Activated CD8-positive, alpha-beta memory T cell treated with anti-CD3 and anti-CD28 coated beads, Interleukin-2, amount 50 U/mL, for 48 hours (primary cell): ENCODE measurements around the gene NADK2.
"Not testable (repeated sequence)": the region's sequence is repeated elsewhere in the genome, so short reads cannot be mapped to it uniquely, and the experiment has no call there.

Experiments
- DNase-seq: peaks from one replicate; pipeline ENCODE4 v3.0.0-alpha.2; 2020

NADK2 gene, protein sequence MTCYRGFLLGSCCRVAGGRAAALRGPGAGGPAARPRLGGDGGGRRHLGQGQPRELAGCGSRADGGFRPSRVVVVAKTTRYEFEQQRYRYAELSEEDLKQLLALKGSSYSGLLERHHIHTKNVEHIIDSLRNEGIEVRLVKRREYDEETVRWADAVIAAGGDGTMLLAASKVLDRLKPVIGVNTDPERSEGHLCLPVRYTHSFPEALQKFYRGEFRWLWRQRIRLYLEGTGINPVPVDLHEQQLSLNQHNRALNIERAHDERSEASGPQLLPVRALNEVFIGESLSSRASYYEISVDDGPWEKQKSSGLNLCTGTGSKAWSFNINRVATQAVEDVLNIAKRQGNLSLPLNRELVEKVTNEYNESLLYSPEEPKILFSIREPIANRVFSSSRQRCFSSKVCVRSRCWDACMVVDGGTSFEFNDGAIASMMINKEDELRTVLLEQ

DNA sequence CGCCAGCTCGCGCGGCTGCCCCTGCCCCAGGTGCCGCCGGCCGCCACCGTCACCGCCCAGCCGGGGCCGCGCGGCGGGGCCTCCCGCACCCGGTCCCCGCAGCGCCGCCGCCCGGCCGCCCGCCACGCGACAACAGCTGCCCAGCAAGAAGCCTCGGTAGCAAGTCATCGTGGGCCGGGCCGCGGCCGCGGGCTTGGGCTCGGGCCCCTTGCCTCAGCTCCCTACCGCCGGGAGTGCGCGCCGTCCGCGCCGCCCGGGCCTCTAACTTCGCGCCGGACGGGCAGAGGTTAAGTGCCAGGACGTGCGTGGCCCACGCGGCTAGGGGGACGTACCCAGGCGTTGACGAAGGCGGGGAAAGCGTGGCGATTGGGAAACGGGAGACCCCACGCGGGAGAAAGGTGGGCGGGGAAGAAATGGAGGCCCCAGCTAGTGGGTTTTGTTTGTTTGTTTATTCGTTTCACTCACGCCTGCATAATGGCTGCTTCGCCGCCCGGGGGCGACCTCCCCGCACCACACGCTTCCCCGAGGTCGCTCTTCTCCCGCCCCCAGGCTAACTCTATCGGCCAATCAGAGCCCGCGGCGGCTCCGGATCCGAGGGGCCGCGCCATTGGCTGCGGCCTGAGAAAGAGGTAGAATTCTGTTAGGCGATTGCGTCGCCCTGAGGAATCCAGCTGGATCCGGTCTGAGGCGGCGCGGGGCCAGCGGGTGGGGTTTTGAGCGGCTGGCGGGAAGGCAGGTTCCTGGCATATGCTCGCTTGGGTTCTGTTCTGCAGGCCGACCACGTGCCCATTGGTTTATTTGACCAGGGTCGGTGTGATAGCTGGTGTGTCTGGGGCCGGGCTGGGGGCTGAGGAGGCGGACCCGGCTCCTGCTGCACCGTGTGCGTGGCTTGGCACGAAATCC, at the start of gene NADK2:
Gene NADK2, minus strand, starts transcription at position 295 of the 903 bp plus-strand sequence. Its CDS starts 127 bp downstream, at position 168.
- peak; percentile 92 for DNase-seq

GRCh38 chr5:36285837-36286615, 44.3 kb upstream of the NADK2 start:
- DNase-seq, result no peak

GRCh38 chr5:36283775-36284174, 42.0 kb upstream of the NADK2 start:
- not testable (repeated sequence) for DNase-seq

DNA sequence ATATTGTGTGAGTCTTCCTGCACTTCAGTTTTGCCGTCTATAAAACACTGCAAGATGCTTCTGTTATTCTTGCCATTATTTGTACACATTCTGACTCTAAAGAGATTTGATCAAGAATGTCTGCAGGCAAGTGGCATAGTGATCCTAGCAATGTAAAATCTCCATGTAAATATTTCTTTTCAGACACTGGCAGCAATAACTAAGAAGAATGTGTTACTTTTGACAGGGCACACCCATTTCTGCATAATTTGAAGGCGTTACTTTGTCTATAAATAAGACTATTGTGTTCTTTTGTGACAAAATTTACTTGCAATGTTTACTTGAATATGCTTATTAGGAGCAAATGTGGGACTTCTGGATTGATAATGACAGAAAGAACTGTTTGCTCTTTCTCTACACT, 39.9 kb upstream of the NADK2 start:
- no peak for DNase-seq

DNA sequence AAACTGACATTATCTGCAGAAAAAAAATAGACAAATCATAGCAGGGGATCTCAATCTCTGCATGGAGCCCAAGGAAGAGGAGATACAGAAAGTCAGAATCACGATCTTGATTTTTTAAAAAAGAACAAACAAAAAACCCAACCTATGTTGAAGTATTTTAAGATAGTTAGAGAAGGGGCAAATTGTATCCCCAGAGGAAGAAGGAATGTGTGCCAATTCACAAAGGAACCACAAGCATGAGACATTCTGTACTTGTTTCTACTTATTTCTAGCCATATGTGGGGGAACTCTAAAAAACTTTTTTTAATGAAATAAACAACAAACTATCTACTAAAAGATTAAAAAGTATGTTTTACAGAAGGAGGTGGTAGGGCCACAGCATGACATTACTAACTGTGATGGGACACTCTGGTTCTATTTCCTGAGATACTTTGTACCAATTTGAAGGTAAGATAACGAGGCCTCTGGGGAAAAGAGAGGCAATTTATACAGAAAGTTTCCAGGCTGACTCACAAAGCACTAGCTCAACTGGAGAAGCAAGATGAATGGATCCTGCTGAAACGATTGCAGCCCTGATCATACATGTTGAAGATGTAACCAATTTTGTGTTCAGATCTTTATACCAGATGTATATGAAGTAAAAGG, 37.5 kb upstream of the NADK2 start:
- DNase-seq, result no peak

- DNase-seq, result no peak
These were observed 35.9 kb upstream of the NADK2 start for GRCh38 chr5:36277521-36278176.

DNA sequence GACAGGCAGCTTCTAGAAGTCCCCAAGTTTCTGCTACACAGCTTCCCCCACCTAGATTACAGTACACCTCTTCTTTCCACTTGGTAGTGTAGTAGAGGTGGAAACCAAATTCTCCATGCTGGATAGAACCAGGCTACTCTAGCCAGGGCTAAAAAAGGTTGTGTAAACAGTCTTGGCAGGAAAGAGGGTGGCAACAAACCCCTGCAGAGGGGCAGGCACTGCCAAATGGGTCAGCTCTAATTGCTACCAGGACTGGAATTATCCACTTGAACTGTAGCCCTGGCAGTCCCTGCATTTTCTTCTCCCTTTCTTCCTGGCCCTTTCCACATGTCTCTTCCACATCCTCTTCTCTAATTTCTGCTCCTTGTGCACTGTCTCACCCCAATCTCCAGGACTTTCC, 35.1 kb upstream of the NADK2 start:
- no peak for DNase-seq

DNA sequence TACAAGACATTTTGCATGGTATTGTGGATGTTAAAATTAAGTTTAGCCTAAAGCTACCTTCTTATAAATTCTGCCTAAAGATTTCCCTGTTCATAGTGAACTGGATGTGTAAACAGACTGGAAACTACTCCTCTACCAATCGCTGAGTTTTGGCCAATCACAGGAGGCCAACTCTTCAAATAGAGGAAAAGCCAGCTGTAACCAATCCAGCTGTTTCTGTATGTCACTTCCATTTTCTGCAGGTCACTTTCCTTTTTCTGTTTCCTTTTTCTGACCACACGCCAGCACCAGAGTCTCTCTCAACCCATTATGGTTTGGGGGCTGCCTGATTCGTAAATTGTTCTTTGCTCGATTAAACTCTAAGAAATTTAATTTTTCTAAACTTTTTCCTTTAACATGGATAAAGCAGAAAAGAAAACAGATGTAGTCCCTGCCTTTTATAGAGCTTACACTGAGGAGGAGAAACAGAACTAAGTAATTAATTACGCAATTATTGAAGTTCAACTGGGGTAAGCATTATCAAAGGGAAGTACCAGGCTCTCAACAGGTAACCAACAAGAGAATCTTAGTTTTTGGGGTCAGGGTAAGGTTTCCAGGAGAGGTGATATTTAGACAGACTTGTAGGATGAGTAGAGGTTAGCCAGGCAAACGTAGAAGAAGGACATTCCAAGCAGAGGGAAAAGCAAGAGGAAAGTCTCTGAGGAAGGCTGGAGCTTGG, 32.2 kb upstream of the NADK2 start:
- DNase-seq, result no peak

DNA sequence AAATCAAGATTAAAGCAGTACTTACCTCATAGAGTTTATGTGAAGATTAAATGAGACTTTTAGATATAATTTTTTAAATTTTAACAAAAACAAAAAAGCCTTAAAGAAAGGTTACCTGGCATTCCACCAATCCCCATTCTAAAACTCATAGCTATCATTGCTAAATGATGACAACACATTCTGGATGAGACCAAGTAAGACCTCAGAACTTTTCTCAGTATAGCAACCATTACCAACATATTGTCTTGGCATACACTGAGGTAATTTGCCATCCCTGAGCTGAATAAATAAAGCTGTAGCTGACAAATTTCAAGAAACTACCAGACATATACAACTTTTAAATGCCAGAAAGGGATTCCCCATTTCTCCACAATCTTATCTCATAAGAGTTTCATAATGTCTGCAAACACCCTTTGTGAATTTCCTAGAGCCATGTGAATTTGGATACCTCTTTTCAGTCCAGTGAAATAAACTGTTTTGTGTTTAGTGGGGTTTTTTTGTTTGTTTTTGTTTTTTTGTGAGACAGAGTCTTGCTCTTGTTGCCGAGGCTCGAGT, 30.5 kb upstream of the NADK2 start:
- no peak for DNase-seq

GRCh38 chr5:36270876-36271575, 29.3 kb upstream of the NADK2 start:
- DNase-seq, result no peak

DNA sequence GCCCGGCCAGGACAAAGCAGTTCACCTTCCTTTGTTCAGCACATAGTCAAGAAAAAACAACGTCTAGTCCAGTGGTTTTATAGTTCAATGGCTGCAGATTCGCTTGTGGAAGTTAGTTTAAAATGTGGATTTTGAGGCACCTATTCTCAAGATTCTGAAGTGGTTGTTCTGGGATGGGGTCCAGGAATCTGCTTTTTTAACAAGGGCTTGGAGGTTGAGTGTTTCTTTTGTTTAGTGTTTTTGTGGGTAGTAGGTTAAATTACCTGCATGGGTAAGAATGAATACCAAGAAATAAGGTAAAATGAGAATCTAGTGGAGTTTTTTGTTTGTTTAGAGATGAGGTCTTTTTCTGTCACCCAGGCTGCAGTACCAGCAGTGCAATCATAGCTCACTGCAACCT, 28.4 kb upstream of the NADK2 start:
- no peak for DNase-seq

GRCh38 chr5:36269478-36269877, 27.8 kb upstream of the NADK2 start:
- no peak for DNase-seq

- DNase-seq, result no peak
These were observed 26.2 kb upstream of the NADK2 start for GRCh38 chr5:36267905-36268304.

- no peak for DNase-seq
These were observed 22.6 kb upstream of the NADK2 start for GRCh38 chr5:36264202-36264760.

DNA sequence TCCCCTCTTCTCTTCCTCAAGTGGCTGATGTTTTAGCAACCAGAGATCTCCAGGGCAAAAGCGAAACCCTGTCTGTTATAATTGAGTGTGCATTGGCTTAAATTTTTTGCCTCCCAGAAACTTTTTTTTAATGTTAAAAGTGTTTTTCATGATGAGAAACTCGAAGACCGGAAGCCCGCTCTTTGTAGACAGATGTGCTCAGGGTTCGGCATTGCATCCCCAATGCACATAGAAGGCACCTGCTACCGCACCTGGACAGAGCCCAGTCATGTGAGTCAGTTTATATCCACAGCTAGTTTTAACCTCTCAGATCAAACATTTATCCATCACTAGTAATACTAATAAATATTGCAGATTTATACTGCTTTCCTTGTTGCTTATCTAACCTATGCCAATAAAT, 19.5 kb upstream of the NADK2 start:
- DNase-seq, result no peak

DNA sequence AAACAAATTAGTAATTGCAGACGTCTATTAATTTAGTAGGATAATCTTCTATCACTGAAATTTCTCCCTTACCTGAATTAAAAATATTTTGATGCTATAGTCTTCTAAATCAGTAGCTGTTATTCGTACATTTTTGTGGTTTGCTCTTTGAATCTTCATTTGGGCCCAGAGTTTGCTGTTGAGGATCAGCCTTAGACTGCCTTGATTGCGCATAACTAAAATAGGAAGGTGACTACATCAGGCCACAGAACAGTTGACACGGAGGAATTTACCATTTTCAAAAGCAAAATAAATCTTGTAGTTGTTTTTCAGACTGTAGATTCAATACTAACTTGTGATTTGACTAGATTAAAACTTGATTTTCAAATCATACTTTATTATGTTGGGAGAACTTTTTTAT, 11.8 kb upstream of the NADK2 start:
- no peak for DNase-seq

DNA sequence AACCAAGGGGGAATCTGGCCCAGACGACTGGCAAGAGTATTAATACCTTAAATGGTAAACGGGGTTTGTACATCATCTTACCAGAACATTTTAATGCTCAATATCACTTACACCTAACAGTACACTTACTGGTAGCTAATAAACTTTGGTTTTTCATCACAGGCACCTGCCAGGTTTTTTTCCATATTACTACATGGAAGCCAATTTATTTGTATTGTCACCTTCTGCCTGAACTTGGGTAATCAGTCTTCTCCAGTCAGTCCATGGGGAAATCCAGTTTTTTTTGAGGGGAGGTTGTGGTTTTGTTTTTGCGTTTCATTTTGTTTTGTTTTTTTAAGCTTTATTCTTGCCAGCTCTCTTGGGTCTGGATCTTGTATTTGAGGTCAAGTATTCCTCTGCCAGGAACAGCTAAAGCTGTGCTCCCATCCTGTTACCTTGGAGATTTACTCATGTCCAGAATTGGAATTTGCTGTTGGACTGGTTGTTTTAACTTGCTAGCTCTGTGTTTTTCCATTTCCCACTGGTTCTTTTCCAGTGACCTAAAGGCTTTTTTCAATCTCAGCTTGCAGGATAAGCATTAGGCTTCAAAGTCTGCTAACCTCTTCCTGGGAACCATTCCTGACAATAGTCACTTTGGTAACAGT, 11.1 kb upstream of the NADK2 start:
- DNase-seq, result no peak

DNA sequence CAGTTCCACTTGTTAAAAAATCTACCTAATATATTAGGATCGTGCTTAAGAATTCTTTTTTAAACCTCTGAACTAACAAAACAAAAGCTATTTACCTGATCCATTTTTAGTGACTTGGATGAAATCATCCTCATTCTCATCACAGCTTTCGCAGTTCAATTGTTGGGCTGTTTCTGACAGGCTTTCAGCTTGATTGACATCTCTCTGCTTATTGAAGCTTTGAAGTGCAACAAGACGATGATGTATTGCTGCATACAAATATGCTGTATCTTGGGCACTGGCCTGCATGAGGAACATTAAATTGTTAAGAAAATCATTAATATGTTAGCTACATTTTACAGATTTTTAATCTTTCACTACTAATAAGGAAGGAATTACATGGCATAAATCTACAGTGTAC, 9.5 kb upstream of the NADK2 start:
- no peak for DNase-seq

DNA sequence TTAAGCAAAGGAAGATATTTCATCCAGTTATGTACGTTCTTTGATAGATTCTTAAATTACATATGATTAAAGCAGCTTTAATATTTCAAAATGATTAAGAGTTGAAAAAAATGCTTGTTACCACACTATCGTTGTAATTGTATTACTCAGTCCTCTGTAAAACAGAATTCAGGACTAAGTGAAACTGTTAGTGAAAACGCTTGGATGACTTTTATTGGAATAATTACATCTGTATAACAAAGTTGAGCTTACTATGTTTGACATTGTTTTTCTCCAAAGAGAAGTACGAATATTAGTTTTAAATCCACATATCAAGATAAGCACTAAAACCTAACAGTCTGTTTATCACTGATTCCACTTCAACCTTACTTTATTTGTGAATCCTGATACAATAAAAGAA, 8.7 kb upstream of the NADK2 start:
- no peak for DNase-seq
